HG02943 (cell line): ENCODE results near the gene TTC23L.

Experiments
- ATAC-seq: cut with Tn5 transposase; IDR thresholded peaks from one replicate; pipeline ENCODE4 v1.9.1; 2021; ENCODE audit warnings: mild to moderate bottlenecking, low read depth, moderate library complexity; ENCODE audit not compliant: unreplicated experiment

Gene TTC23L

GRCh38 chr5:34832568-34832967 lies 6.4 kb upstream of the TTC23L start:
- no peak for ATAC-seq

- ATAC-seq, result no peak
Observed at GRCh38 chr5:34833090-34833489, 5.9 kb upstream of the TTC23L start.

- ATAC-seq, result no peak
Observed at GRCh38 chr5:34833976-34834793, 4.8 kb upstream of the TTC23L start.

- no peak for ATAC-seq
Observed at GRCh38 chr5:34834794-34835089, 4.2 kb upstream of the TTC23L start.

- ATAC-seq, result no peak
Observed at GRCh38 chr5:34835664-34836063, 3.3 kb upstream of the TTC23L start.

- ATAC-seq, result no peak
Observed at GRCh38 chr5:34841816-34842215, 2.9 kb downstream of the TTC23L start.

GRCh38 chr5:34842554-34842953 lies 3.6 kb downstream of the TTC23L start:
- ATAC-seq, result no peak

- no peak for ATAC-seq
Observed at GRCh38 chr5:34843497-34843896, 4.5 kb downstream of the TTC23L start.

- ATAC-seq, result no peak
Observed at GRCh38 chr5:34844106-34844505, 5.1 kb downstream of the TTC23L start.

GRCh38 chr5:34844999-34845398 lies 6.0 kb downstream of the TTC23L start:
- no peak for ATAC-seq

GRCh38 chr5:34847056-34847455 lies 8.1 kb downstream of the TTC23L start:
- ATAC-seq, result no peak

GRCh38 chr5:34847552-34847951 lies 8.6 kb downstream of the TTC23L start:
- no peak for ATAC-seq

- ATAC-seq, result no peak
Observed at GRCh38 chr5:34848230-34848629, 9.3 kb downstream of the TTC23L start.

GRCh38 chr5:34849253-34849652 lies 10.3 kb downstream of the TTC23L start:
- ATAC-seq, result no peak

GRCh38 chr5:34854459-34855174 lies 15.7 kb downstream of the TTC23L start:
- ATAC-seq, result peak; percentile 85

- ATAC-seq, result no peak
Observed at GRCh38 chr5:34857161-34857560, 18.2 kb downstream of the TTC23L start.

GRCh38 chr5:34857894-34858293 lies 18.9 kb downstream of the TTC23L start:
- no peak for ATAC-seq

- no peak for ATAC-seq
Observed at GRCh38 chr5:34858790-34859189, 19.8 kb downstream of the TTC23L start.

- no peak for ATAC-seq
Observed at GRCh38 chr5:34859253-34859652, 20.3 kb downstream of the TTC23L start.

- ATAC-seq, result no peak
Observed at GRCh38 chr5:34863946-34864345, 25.0 kb downstream of the TTC23L start.

- no peak for ATAC-seq
Observed at GRCh38 chr5:34865091-34865490, 26.1 kb downstream of the TTC23L start.

- ATAC-seq, result no peak
Observed at GRCh38 chr5:34866989-34867471, 28.1 kb downstream of the TTC23L start.
